K562 (cell line): ENCODE results near the gene CLASP2. TPM values are rescaled to one million over a fixed set of nuclear protein-coding genes. Genes with fewer than 3 reads are reported as not detected.

Experiments
- ATAC-seq: fragments of 200-7000 bp; cut with Tn5 transposase; 3 replicates; pipeline ENCODE4 v1.9.1; 2020; ENCODE audit warnings: moderate library complexity
- BruUV-seq: library from RNA; stranded (reverse); fragments of 400-500 nt; replicated peaks from 2 replicates; lab custom pipeline; 2021; lab: Mats Ljungman, UMichigan
- CTCF ChIA-PET: fragments of 300-600 bp; formaldehyde crosslinking; extraction: SDS; loops from one replicate; lab custom pipeline; 2021; ENCODE audit warnings: low intra/inter-chr PET ratio; lab: Yijun Ruan, JAX
- POLR2A ChIA-PET: fragments of 300-600, 350-650 bp; sonication (Branson Sonifier 250); formaldehyde crosslinking; extraction: SDS; loops from one replicate; lab custom pipeline; 2021; ENCODE audit warnings: antibody characterized with exemption, inconsistent platforms; lab: Yijun Ruan, JAX
- DNase-seq, 4 experiments: peaks; one replicate each; pipeline versions ENCODE4 v3.0.0 to v3.0.0-alpha.2; 2011 to 2018; ENCODE audit warnings: low spot score in 3 of 4, mixed read lengths in 3 of 4; ENCODE audit errors: extremely low read depth in 1 of 4
- FAIRE-seq: peaks from 2 replicates; lab custom pipeline; 2011; peaks lifted over from hg19 to GRCh38; lab: Jason Lieb, UNC
- H2AFZ ChIP-seq: 2 replicates; pipeline ENCODE4 v1.6.0; 2011; ENCODE audit warnings: low read depth, low read length, control low read depth, inconsistent platforms
- H3K27ac ChIP-seq: fragments of 200-600 bp; 3 replicates; pipeline ENCODE4 v1.8.0; 2011; ENCODE audit warnings: low read depth, mild to moderate bottlenecking, control low read depth, inconsistent platforms, low read length, moderate library complexity, mixed read lengths; ENCODE audit errors: extremely low read depth
- H3K27me3 ChIP-seq, 2 experiments: fragments of 300-600 bp in 1 of 2; 2 replicates in 1 of 2; 3 replicates in 1 of 2; pipeline versions ENCODE4 v1.6.0 to v1.8.0; 2011; ENCODE audit warnings: inconsistent platforms in 2 of 2, low read length in 2 of 2, mild to moderate bottlenecking in 1 of 2, mixed read lengths in 1 of 2, moderate library complexity in 1 of 2; ENCODE audit not compliant: control insufficient read depth in 2 of 2, insufficient read depth in 2 of 2
- H3K36me3 ChIP-seq: fragments of 300-600 bp; 3 replicates; pipeline ENCODE4 v1.8.0; 2011; ENCODE audit warnings: mild to moderate bottlenecking, low read length, inconsistent platforms; ENCODE audit not compliant: control insufficient read depth, insufficient read depth
- H3K4me1 ChIP-seq, 2 experiments: fragments of 200-600 bp in 1 of 2; replicated peaks in 1 of 2; 2 replicates in 1 of 2; 3 replicates in 1 of 2; pipeline versions ENCODE4 v1.5.1 to v1.8.0; 2011; ENCODE audit warnings: inconsistent platforms in 2 of 2, low read length in 2 of 2, mild to moderate bottlenecking in 1 of 2, mixed read lengths in 1 of 2, moderate library complexity in 1 of 2; ENCODE audit not compliant: control insufficient read depth in 2 of 2, insufficient read depth in 2 of 2
- H3K4me2 ChIP-seq: 2 replicates; pipeline ENCODE4 v1.6.1; 2011; ENCODE audit warnings: low read length, control low read depth, inconsistent platforms, mixed read lengths; ENCODE audit not compliant: insufficient read depth
- H3K4me3 ChIP-seq: fragments of 200-600 bp; sonication (generic), shearing (Covaris generic); 2 replicates; pipeline ENCODE4 v1.5.1; 2016; ENCODE audit warnings: control low read depth, inconsistent platforms
- H3K79me2 ChIP-seq: fragments of 200-600 bp; 3 replicates; pipeline ENCODE4 v1.8.0; 2011; ENCODE audit warnings: low read length, inconsistent platforms; ENCODE audit not compliant: control insufficient read depth, insufficient read depth
- H3K9ac ChIP-seq, 2 experiments: 2 replicates each; pipeline versions ENCODE4 v1.6.0 to v1.6.1; 2011; ENCODE audit warnings: low read depth in 2 of 2, low read length in 2 of 2, control low read depth in 1 of 2, inconsistent platforms in 1 of 2, mild to moderate bottlenecking in 1 of 2, mixed read lengths in 1 of 2; ENCODE audit not compliant: insufficient read depth in 1 of 2
- H3K9me1 ChIP-seq: one replicate; pipeline ENCODE4 v1.6.0; 2011; ENCODE audit warnings: inconsistent platforms, mild to moderate bottlenecking, low read length, moderate library complexity; ENCODE audit not compliant: control insufficient read depth, insufficient read depth
- H3K9me3 ChIP-seq: replicated peaks from 2 replicates; pipeline ENCODE4 v1.5.1; 2011; ENCODE audit warnings: low read depth, low read length, inconsistent platforms; ENCODE audit not compliant: control insufficient read depth, insufficient read depth
- H4K20me1 ChIP-seq: replicated peaks from 2 replicates; pipeline ENCODE4 v1.6.1; 2011; ENCODE audit warnings: low read length, inconsistent platforms, mixed read lengths; ENCODE audit not compliant: control insufficient read depth, insufficient read depth
- CHCHD3 ChIP-seq: fragments of 250-450 bp; sonication (Bioruptor Pico); IDR thresholded peaks from 2 replicates; pipeline ENCODE4 v2.1.2; 2022; ENCODE audit warnings: mild to moderate bottlenecking
- DIDO1 ChIP-seq: fragments of 450-650 bp; IDR thresholded peaks from 2 replicates; pipeline ENCODE4 v1.6.1; 2016; ENCODE audit warnings: low read depth, missing biosample characterization, missing genetic modification characterization
- NCOA1 ChIP-seq: fragments of 450-650 bp; IDR thresholded peaks from 2 replicates; pipeline ENCODE4 v1.6.1; 2016; ENCODE audit warnings: low read depth
- NFIX ChIP-seq: fragments of 250-450 bp; sonication (Bioruptor Pico); IDR thresholded peaks from 2 replicates; pipeline ENCODE4 v1.4.0; 2020; ENCODE audit warnings: low read depth, mild to moderate bottlenecking, moderate library complexity
- PHF21A ChIP-seq: fragments of 450-650 bp; IDR thresholded peaks from 2 replicates; pipeline ENCODE4 v1.6.1; 2017; ENCODE audit warnings: low read depth, borderline replicate concordance
- RCOR1 ChIP-seq, 2 experiments: IDR thresholded peaks; 2 replicates each; pipeline ENCODE4 v1.6.1; 2012; ENCODE audit warnings: low read depth in 2 of 2, low read length in 2 of 2, borderline replicate concordance in 1 of 2, improper control_type of control experiment in 1 of 2
- SRSF9 ChIP-seq: fragments of 200-400 bp; formaldehyde crosslinking; IDR thresholded peaks from 2 replicates; pipeline ENCODE4 v1.6.1; 2017; ENCODE audit warnings: low read depth, low read length, borderline replicate concordance
- WGBS: fragments of 100-300 bp; shearing (Covaris generic); methylation state at CpG from one replicate; pipeline ENCODE4 v1.1.6; 2016; ENCODE audit warnings: low coverage, mixed read lengths; ENCODE audit not compliant: insufficient coverage; ENCODE audit errors: missing lambda C conversion rate; 5-methylcytosine and 5-hydroxymethylcytosine counted together
- in situ Hi-C: fragments of 300-500 bp; cut with MboI; formaldehyde crosslinking; loops from 4 replicates; pipeline ENCODE4 v1.15.0; 2018; ENCODE audit warnings: inconsistent platforms, mixed read lengths
- intact Hi-C: fragments of 100-400 bp; cut with micrococcal nuclease; formaldehyde crosslinking; loops from 2 replicates; pipeline ENCODE4 v1.14.2; 2022
- polyA plus RNA-seq, 8 experiments: library from polyadenylated mRNA; depleted of rRNA in 4 of 8; stranded (reverse) in 5 of 8; unstranded in 3 of 8; fragments of >200 nt; fragmentation: Nextera tagmentation in 2 of 8; fragmentation: Illumina TruSeq in 1 of 8; extraction: Ambion mirVana in 2 of 8; extraction: Trizol in 1 of 8; gene quantifications; 2 replicates each; pipeline versions ENCODE4 v1.2.1 to v1.2.3, GENCODE V29; 2011 to 2014; ENCODE audit warnings: inconsistent platforms in 1 of 8, missing spikeins in 1 of 8
- total RNA-seq, 7 experiments: library from RNA; depleted of rRNA in 6 of 7; stranded (reverse); fragments of >200 nt in 6 of 7; fragmentation: Illumina TruSeq in 2 of 7; extraction: Trizol in 2 of 7; gene quantifications; 2 replicates each; pipeline versions ENCODE4 v1.2.1 to v1.2.3, GENCODE V29; 2011 to 2021; ENCODE audit warnings: low replicate concordance in 1 of 7
- TF ChIP-seq, protein P1 (sequence below): fragments of 250-450 bp; sonication (Bioruptor Pico); IDR thresholded peaks from 2 replicates; pipeline ENCODE4 v1.8.0; 2021; ENCODE audit warnings: moderate library complexity, mild to moderate bottlenecking, inconsistent platforms
- TF ChIP-seq, protein P2 (sequence below): fragments of 450-650 bp; IDR thresholded peaks from 2 replicates; pipeline ENCODE4 v1.6.1; 2016; ENCODE audit warnings: low read depth

Gene CLASP2
- total and polyA plus RNA-seq, 9 of the 15 experiments (the other 6 are each of a cell fraction or from before 2014, with no cell fraction given), result 13.5 to 107 (median 71.8) TPM

GRCh38 chr3:33624756-33625155 lies 93.3 kb downstream of the CLASP2 start:
- intact Hi-C loops (no loop called here), in situ Hi-C loops (no loop called here)
- ChIA-PET CTCF (no interaction called here), POLR2A (no interaction called here)
- Histone ChIP-seq H3K4me3 (no peak overlapping the region), H3K27ac (no peak overlapping the region), H3K9me3 (no peaks in the 10 kb centered on the region), H2AFZ (no peak overlapping the region), H3K4me2 (no peak overlapping the region), H3K9me1 (no peaks in the 10 kb centered on the region), H3K79me2 (no peaks in the 10 kb centered on the region), H3K27me3 (no peaks in the 10 kb centered on the region), H3K9ac (no peak overlapping the region), H3K4me1 (no peaks in the 10 kb centered on the region), H4K20me1 (no peaks in the 10 kb centered on the region), H3K36me3 (peaks cover 57% of the 10 kb centered on the region)
- ATAC-seq (no peak), FAIRE-seq (no peak), DNase-seq (no peak)
- no TSS peak for BruUV-seq
- TF ChIP-seq NFIX, result no peak
- TF ChIP-seq PHF21A, result no peak
- TF ChIP-seq, protein P1, sequence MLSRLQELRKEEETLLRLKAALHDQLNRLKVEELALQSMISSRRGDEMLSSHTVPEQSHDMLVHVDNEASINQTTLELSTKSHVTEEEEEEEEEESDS (CRISPR knock-in tag), result no peak
- no peak for TF ChIP-seq NCOA1
- TF ChIP-seq RCOR1 (IDR thresholded peaks at IDR 0.05; ENCODE audit: borderline replicate concordance in 1 of 2, low read depth in 2 of 2, low read length in 2 of 2), result no peak

GRCh38 chr3:33613041-33613440 lies 105.0 kb downstream of the CLASP2 start:
- ChIA-PET CTCF (no interaction called here), POLR2A (interaction anchor here (1.5 to 1.7 kb wide), 2 partner anchors 8 to 9 kb away, joined by 4 to 7 read pairs; no protein-coding TSS in a partner anchor)
- no peaks in the 10 kb centered on the region for H3K27me3 ChIP-seq
- no peaks in the 10 kb centered on the region for H3K4me1 ChIP-seq
- no peak for FAIRE-seq
- no peak overlapping the region for H3K27ac ChIP-seq
- DNase-seq, result no peak
- peaks cover 28% of the 10 kb centered on the region; the same call in 1 of the 3 replicates for H3K36me3 ChIP-seq
- intact Hi-C loops (no loop called here), in situ Hi-C loops (no loop called here)
- no peaks in the 10 kb centered on the region for H3K79me2 ChIP-seq
- H4K20me1 ChIP-seq, result no peaks in the 10 kb centered on the region
- ATAC-seq, result no peak
- H3K4me3 ChIP-seq, result no peak overlapping the region
- H2AFZ ChIP-seq, result no peak overlapping the region
- 95% methylated on average over 1 of the region's 1 CpG for WGBS
- no peak overlapping the region for H3K4me2 ChIP-seq
- H3K9me3 ChIP-seq, result no peaks in the 10 kb centered on the region
- no TSS peak for BruUV-seq
- no peaks in the 10 kb centered on the region for H3K9me1 ChIP-seq
- no peak overlapping the region for H3K9ac ChIP-seq
- TF ChIP-seq SRSF9 (no peak), DIDO1 (no peak), CHCHD3 (CRISPR knock-in tag) (no peak)
- TF ChIP-seq, protein P2, sequence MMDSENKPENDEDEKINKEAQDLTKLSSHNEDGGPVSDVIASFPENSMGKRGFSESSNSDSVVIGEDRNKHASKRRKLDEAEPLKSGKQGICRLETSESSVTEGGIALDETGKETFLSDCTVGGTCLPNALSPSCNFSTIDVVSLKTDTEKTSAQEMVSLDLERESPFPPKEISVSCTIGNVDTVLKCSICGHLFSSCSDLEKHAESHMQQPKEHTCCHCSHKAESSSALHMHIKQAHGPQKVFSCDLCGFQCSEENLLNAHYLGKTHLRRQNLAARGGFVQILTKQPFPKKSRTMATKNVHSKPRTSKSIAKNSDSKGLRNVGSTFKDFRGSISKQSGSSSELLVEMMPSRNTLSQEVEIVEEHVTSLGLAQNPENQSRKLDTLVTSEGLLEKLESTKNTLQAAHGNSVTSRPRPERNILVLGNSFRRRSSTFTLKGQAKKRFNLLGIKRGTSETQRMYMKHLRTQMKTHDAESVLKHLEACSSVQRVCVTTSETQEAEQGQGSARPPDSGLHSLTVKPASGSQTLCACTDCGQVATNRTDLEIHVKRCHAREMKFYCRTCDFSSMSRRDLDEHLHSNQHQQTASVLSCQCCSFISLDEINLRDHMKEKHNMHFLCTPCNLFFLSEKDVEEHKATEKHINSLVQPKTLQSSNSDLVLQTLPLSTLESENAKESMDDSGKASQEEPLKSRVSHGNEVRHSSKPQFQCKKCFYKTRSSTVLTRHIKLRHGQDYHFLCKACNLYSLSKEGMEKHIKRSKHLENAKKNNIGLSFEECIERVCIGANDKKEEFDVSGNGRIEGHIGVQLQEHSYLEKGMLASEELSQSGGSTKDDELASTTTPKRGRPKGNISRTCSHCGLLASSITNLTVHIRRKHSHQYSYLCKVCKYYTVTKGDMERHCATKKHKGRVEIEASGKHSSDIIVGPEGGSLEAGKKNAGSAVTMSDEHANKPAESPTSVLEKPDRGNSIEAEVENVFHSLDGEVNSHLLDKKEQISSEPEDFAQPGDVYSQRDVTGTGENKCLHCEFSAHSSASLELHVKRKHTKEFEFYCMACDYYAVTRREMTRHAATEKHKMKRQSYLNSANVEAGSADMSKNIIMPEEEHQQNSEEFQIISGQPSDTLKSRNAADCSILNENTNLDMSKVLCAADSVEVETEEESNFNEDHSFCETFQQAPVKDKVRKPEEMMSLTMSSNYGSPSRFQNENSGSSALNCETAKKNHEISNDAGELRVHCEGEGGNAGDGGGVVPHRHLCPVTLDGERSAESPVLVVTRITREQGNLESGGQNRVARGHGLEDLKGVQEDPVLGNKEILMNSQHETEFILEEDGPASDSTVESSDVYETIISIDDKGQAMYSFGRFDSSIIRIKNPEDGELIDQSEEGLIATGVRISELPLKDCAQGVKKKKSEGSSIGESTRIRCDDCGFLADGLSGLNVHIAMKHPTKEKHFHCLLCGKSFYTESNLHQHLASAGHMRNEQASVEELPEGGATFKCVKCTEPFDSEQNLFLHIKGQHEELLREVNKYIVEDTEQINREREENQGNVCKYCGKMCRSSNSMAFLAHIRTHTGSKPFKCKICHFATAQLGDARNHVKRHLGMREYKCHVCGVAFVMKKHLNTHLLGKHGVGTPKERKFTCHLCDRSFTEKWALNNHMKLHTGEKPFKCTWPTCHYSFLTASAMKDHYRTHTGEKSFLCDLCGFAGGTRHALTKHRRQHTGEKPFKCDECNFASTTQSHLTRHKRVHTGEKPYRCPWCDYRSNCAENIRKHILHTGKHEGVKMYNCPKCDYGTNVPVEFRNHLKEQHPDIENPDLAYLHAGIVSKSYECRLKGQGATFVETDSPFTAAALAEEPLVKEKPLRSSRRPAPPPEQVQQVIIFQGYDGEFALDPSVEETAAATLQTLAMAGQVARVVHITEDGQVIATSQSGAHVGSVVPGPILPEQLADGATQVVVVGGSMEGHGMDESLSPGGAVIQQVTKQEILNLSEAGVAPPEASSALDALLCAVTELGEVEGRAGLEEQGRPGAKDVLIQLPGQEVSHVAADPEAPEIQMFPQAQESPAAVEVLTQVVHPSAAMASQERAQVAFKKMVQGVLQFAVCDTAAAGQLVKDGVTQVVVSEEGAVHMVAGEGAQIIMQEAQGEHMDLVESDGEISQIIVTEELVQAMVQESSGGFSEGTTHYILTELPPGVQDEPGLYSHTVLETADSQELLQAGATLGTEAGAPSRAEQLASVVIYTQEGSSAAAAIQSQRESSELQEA, result no peak
